GM18907 (cell line): ENCODE measurements around the gene YJU2.
"Not testable (repeated sequence)": the region's sequence is repeated elsewhere in the genome, so short reads cannot be mapped to it uniquely, and the experiment has no call there.

Experiments used
- ATAC-seq: cut with Tn5 transposase; IDR thresholded peaks from one replicate; pipeline ENCODE4 v1.9.1; 2021; ENCODE audit warnings: mild to moderate bottlenecking, moderate library complexity; ENCODE audit not compliant: unreplicated experiment

YJU2 gene

DNA sequence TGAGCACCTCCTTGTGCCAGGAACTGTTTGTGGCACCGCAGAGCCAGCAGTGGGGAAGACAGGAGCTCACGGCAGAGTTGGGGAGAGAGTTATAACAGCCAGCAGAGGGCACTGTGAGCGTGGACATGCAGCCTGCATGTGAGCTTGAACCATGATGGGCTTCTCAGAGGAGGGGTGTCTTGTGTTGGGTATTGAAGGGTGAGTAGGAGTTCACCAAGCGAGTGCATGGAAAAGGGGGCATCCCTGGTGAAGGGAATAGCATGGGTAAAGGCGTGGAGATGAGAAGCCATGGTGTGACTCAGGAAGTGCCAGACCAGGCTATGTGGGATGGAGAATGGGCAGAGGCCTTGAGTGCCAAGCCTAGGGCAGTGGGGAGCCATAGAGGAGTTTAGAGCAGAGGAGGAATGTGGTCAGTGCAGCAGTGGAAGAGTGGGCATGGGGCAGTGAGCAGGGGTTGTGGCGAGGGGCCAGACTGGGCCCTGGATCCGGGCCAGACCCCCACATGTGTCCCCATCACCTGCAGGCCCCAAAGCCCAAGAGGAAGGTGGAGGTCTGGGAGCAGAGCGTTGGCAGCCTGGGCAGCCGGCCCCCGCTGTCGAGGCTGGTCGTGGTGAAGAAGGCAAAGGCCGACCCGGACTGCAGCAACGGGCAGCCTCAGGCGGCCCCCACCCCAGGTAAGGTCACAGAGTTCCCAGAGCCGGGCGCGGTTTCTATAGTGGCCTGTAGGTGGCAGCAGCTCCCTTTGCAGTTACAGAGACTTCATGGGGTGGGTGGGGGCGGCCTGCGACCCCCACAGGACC is 20.4 kb downstream of the YJU2 start:
- ATAC-seq: no peak

DNA sequence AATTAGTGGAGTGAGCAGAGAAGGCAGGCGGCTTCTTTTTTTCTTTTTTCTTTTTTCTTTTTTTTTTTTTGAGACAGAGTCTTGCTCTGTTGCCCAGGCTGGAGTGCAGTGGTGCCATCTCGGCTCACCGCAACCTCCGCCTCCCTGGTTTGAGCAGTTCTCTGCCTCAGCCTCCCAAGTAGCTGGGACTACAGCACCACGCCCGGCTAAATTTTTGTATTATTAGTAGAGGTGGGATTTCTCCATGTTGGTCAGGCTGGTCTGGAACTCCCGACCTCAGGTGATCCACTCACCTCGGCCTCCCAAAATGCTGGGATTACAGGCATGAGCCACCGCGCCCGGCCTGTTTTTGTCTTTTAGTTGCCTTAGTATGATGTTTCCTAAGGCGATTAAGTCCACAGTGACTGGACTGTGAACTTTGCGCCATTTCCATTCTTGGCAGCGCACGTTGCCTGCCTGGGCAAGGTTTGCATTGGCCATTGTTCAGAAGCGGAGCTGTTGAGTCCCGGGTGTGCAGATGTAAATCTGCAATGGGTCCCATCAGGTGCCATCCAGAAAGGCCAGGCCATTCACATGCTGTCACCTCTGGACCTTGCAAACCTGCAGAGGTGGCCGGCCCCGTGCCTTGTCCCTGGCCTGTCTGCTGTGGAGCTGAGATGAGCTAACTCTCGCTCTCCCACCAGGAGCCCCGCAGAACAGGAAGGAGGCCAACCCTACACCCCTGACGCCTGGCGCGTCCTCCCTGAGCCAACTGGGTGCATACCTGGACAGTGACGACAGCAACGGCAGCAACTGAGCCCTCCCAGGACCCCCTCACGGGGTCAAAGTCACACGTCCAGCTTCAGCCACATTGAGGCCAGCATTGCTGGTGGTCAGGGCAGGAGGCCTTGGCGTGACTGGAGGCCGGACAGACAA is 21.3 kb downstream of the YJU2 start:
- ATAC-seq: no peak

DNA sequence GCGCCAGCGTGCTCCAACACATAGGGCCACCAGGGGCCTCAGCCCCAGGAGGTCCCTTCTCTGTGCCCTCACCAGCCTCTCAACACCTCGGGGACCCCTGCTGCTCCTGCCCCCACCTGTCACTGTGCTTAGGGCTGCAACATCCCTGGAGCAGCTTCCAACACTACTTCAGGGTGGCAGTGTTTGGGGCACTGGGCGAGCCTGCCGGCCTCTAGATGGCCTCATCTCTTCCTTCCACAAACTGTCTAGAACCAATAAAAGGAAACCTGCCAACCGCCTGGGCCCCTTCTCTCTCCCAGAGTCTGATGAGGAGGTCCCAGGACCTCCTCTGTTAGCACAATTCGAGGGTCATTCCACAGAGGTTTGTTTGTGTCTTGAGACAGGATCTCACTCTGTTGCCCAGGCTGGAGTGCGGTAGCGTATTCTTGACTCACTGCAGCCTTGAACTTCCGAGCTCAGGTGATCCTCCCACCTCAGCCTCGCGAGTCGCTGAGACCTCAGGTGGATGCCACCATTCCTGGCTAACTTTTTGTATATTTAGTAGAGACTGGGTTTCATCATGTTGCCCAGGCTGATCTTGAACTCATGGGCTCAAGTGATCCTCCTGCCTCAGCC is 22.0 kb downstream of the YJU2 start:
- ATAC-seq: no peak

DNA sequence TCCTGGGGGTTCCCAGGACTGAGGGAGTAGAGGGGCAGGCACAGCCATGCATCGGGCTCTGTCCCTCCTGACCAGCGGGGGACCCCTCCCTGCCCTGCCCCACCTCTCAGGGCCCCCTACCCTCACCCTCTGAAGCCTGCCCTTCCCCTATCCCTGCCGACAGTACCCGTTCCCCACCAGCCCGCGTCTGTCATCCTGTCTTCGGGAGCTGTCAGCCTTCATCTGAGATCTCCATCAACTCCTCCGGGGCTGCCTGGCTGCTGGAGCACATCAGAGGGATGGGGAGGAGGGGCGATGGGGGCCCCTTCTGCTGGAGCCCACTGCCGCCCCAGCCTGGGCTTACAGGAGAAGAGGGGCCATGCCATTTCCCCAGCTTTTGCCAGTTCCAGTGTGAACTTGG is 26.0 kb downstream of the YJU2 start:
- ATAC-seq: no peak

DNA sequence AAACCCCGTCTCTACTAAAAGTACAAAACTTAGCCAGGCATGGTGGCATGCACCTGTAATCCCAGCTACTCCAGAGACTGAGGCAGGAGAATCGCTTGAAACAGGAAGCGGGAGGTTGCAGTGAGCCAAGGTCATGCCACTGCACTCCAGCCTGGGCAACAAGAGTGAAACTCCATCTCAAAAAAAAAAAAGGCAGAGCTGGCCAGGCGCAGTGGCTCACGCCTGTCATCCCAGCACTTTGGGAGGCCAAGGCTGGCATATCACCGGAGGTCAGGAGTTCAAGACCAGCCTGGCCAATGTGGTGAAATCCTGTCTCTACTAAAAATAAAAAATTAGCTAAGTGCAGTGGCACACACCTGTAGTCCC is 27.4 kb downstream of the YJU2 start:
- ATAC-seq: not testable (repeated sequence)

DNA sequence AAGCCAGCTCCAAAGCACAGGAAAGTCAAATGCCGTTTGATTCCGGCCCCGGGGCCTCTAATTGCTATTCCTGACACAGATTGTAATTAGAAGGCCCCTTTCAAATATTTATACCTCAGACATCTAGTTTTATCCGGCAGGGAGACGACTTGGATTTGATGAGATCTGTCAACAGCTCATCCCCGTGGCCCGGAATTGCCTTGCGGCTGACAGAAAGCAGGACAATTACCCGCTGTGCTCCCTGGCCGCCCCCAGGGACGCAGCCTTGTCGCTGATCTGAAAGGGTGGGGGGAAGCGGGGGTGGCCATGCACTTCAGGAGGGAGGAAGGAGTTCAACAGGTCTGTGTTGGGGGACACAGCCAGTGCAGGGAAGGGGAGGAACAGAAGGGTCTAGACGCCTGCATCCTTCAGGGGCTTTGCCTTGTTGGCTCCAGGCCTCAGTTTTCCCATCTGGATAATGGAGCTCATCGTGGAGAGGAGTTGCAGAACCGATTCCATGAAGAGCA is 30.4 kb downstream of the YJU2 start:
- ATAC-seq: no peak

DNA sequence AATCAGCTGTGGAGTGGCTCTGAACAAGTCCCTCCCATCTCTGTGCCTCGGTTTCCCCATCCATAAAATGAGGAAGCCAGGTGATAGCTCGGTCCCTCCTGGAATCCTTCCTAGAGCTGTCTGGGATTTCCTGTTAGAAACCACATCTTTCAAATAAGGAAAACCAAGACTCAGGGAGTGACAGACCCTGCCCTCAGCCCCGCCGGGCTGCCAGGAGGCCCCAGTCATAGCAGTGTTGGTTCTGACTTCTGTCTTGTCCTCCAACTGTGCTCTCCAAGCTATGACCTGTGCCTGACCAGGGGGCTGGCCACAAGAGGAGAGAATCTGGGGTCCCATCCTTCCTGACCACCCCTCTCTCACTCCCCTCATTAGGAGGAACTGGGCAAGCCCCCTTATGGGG is 31.1 kb downstream of the YJU2 start:
- ATAC-seq: no peak

DNA sequence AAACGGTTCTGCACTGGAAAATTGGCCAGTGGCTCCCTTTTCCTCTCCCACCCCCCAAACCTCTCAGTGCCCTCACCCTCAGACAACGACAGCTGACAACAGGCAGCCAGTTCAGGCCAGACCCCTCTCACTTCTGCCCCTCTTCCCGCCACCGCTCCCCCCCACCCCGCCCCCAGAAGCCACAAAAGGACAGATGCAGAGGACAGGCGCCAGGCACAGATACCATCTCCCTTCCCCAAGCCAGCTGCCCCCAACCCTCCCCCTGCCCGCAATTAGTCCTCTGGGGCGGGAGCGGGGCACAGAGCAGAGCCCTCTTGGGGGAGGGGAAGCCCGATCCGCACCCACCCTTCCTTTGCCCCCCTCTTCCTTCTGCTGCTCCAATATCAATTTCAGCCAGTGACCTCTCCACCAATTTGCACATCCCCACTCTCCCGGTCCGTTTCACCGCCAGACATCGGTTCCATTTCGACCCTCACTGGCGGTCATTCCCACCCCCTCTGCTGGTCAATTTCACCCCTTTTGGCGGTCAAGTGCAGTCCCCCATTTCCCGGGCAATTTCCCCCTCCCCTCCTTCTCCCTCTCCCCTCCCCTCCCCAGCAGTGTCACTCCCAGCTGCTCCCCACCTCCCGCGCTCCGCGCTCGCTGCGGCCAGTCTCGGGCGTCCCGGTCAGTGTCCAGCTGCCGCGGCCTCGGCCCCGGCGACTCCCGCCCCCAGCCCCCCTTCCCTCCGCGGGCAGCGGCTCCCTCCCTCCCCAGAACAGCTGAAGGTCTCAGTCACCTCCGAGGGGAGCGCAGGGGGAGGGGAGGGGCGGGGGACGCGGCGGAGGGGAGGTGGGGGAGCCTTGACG is 31.8 kb downstream of the YJU2 start, which contains the start of gene SHD:
Gene SHD (plus strand): TSS at position 848 of the 848 bp plus-strand sequence. CDS start 798 bp downstream, outside the sequence.
- no peak for ATAC-seq

DNA sequence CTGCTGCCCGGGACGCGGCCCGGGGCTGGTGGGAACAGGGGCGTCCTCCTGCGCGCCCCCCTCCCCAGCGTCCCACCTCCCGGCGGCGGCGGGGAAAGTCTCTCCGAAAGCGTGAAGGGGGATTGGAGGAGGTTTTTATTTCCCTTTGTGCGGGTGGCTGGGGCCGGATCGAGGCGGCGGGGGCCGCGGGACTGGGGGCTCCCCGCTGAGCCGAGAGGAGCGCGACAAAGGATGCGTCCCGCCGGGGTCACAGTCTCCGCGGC is 32.3 kb downstream of the YJU2 start:
- ATAC-seq: no peak

DNA sequence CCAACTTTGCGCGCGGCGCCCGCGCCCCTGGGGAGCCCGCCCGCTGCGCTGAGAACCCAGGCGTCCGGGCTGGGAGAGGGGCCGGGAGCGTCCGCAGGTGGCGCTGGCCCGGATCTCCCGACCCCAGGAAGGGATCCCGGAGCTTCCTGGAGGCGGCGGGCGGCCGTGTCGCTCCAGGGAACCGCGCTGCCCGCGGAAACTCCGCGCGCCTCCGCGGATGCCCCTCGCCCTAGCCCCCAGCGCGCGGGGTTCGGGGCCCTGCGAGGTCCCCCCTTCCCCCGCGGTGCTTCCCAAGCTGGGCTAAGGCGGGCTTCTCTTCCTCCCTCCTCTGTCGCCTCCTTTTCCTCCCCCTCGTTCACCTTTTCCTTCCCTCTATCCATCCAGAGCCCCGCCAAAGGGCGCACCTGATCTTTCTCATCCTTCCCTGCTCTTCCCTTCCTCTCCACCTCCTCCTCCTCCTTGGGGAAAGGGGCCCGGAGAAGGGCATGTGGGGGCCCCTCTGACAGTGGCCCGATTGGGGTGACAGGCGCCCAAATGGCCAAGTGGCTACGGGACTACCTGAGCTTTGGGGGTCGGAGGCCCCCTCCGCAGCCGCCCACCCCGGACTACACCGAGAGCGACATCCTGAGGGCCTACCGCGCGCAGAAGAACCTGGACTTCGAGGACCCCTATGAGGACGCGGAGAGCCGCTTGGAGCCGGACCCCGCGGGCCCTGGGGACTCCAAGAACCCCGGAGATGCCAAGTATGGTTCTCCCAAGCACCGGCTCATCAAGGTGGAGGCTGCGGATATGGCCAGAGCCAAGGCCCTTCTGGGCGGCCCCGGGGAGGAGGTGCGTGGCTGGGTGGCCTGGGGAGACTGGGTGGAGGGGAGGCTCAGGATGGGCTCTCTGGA is 32.9 kb downstream of the YJU2 start:
- ATAC-seq: no peak

DNA sequence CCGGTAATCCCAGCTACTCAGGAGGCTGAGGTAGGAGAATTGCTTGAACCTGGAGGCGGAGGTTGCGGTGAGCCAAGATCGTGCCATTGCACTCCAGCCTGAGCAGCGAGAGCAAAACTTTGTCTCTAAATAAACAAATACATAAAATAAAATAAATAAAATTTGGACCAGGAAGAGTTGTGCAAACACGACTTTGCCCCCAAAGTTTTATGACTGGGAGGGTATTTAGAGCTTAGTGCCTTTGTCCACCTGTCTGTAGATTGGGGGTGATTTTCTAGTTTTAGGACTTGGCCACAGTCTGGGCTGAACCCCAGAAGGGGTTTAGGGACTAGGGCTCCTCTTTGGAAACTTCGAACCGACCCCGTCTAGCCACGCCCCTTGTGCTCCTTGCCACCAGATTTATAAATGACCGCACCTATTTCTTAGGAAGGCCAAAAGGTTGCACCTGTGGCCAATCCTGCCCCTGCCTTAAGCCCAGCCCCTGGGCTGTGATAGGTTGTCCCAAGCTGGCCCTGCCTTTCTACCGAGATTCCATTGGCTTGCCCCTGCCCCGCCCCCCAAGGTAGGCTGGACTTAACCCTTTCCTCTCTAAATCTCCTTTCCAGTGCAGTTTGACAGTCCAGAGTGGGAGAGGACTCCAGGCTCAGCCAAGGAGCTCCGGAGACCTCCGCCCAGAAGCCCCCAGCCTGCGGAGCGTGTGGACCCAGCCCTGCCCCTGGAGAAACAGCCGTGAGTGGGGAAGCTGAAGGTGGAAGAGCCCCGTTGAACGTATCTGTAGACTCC is 37.5 kb downstream of the YJU2 start:
- ATAC-seq: no peak

DNA sequence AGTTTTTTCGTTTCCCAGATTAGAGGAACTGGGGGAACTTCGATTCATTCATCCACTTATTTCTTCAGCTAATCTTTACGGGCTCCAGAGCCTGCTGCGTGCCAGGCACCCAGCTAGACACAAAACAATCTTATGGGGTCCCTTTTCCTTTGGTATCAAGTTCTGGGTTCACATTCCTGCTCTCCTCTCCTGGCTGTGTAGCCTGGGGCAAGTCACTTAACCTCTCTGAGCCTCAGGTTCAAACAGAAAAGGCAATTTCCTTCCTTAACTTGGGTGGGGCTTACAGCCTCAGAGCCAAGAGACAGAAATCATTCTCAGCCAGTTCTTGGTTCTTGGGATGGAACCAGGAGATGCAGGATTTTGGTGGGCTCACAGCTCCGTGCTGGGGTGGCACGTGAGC is 38.1 kb downstream of the YJU2 start:
- ATAC-seq: no peak

DNA sequence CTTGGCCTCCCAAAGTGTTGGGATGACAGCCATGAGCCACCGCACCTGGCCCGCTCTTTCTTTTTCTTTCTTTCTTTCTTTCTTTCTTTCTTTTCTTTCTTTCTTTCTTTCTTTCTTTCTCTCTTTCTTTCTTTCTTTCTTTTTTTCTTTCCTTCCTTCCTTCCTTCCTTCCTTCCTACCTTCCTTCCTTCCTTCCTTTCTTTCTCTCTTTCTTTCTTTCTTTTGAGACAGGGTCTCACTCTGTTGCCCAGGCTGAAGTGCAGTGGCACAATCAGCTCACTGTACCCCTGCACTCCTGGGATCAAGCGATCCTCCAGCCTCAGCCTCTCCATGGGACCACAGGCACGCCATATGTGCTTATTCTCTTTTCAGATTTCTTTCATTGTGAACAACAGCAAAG is 39.3 kb downstream of the YJU2 start:
- ATAC-seq: not testable (repeated sequence)

DNA sequence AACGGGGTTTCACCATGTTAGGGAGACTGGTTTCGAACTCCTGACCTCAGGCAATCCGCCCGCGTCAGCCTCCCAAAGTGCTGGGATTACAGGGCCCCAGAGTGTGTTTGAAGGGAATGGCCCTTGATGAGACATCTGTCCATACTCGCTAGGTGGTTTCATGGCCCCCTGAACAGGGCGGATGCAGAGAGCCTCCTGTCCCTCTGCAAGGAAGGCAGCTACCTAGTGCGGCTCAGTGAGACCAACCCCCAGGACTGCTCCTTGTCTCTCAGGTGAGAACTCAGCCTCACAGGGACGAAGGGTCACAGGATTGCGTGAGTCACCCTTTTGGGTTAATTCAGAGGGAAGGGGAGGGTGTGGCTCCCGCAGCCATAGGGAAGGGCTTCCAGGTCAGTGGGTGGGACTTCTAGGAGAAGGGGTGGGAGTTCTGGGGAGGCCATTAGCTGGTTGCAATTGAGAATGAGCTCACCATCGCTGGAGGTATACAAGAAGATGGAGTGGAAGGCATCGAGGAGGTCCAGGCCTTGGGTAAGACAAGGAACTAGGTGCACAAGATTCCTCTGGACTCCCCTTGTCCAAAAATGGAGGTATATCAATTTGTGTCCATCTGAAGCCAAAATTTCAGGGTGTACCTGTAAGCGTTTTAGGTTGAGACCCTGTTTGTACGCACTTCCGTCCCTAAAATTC is 41.4 kb downstream of the YJU2 start:
- ATAC-seq: no peak

DNA sequence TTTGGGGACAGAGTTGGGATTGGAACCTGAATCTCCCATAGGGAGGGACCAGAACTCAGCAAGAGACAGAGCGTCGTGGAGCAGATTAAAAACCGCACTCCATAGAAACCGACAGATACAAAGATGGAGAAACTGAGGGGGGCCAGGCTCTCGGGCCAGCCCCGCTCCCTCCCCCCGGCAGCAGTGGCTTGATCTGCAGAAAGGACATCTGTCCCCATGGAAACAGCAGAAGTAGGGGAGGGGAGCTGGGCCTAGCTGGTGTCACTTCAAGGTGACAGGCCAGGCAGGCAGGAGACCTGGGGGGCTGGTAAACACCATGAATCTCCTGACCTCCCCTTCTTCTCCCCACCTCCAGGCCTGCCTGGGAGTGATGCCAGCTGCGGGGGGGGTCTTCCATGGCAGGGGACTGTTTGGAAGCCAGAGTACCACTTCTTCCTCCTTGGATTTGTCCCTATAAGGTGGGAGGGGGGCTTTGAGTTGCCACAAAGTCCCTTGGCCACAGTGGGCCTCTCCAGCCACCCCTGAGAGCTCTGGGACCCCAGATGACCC is 44.4 kb downstream of the YJU2 start:
- ATAC-seq: no peak

DNA sequence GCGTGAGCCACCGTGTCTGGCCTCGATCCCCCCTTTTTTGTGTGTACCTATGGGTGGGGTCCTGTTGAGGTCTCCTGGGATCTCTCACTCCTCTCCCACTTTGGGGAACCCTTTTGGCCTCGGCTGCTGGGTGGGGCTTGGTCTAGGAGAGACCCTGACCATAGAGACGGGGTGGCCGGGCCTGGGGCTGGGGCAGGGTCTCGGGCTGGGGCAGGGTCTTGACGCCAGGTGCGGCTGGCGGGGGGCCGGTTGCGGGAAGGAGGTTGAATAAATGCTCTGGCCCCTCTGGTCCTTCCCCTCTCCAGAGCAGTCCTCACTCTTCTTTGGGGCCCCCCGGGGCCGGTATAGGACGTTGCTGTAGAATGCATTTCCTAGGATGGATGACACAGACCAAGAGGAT is 45.6 kb downstream of the YJU2 start:
- ATAC-seq: no peak

DNA sequence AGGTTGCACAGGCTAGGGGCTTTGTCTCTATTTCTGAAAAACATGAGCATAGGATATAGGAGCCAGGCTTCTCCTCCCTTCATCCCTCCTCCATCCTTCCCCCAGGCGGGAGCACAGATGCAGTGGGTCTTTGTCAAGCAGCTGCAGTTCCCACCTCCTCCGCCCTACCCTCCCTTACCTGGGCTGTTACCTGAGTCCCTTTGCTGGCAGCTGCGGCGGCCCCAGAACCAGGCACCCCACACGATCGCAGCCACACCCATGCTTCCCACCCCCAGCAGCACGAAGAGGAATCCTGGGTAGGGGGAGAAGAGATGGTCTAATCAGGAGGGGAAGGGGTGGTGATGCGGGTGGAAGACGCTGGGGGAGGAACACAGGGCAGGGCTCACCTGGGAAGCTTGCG is 47.5 kb downstream of the YJU2 start:
- ATAC-seq: no peak
